Erythroblast (primary cell): ENCODE results near the gene ALKBH7.
"Not testable (repeated sequence)": the region's sequence is repeated elsewhere in the genome, so short reads cannot be mapped to it uniquely, and the experiment has no call there.

Experiments
- DNase-seq, 2 experiments: peaks; one replicate each; lab custom pipeline; 2025; lab: John Stamatoyannopoulos, UW
- GATA1 ChIP-seq: IDR thresholded peaks from 2 replicates; pipeline ENCODE4 v1.6.1; 2011; ENCODE audit warnings: low read depth, mild to moderate bottlenecking, control low read depth, low read length, moderate library complexity
- POLR2A ChIP-seq: IDR thresholded peaks from 2 replicates; pipeline ENCODE4 v1.6.1; 2011; ENCODE audit warnings: mild to moderate bottlenecking, low read length

ALKBH7 gene

DNA sequence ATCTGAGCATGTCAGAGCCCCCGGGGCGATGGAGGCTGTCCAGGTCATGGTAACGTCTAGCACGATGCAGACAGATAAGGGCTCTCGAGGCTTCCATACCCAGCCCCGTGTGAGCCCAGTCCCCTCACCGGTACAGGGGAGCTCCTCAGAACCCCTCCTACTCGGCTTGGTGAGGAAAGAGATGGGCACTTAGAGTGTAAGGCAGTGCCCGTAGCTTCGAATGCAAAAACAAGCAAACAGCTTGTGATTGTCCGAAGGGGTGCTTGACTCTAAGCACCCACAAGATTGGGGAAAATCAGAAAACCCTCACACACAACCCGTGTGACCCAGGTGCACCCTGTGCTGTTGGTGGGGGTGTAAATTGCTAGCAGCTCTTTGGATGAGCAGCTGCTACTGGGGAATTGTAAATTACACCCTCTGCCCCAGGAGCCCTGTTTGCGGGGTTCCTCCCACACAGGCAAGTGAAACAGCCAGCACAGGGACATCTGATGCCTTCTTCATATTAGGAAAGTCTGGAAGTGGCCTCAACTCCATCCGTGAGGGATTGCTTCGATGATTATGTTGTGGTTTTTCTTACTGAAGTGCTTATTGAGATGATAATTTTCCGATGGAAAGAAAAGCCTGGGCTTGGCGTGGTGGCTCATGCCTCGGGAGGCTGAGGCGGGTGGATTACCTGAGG, 4.1 kb downstream of the ALKBH7 start:
- DNase-seq = no peak
- no peak for TF ChIP-seq GATA1
- TF ChIP-seq POLR2A = no peak

DNA sequence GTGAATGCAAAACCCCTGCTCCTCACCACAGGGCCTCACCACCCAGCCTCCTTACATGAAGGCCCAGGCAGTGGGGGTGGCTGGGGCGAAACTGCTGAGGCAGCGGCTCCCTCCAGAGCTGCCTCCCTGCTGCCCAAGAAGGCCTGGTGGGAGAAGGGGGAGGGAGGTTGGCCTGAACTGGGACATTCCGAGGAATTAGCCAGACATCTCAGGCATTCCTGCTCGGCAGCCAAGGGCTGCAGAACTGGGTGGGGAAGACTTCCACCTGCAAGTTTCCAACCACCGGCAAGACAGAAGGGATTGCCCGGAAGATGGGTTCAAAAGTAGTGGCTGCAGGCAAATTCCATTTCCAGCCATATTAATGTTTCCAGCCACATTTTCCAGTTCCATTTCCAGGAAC, 5.4 kb downstream of the ALKBH7 start:
- DNase-seq = no peak
- TF ChIP-seq GATA1 (no peak), POLR2A (no peak)

DNA sequence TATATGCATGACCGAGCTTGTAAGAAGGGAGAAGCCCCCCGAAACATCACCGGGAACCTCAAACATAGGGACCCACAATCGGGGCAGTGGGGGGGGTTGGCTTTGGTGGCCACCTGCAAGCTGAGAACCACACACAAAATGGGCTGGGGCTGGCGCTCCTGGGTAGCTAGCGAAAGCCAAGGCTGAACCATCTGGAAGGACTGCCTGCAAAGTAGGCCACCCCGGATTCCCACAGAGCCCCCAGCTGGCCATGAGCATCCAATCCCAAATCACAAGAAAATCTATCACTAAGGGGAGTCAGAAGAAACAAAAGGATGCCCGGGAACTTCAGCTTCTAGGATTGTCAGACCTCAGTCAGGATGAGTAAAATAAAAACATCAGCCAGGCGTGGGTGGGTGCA, 5.9 kb downstream of the ALKBH7 start:
- TF ChIP-seq POLR2A (no peak), GATA1 (no peak)
- DNase-seq = no peak

DNA sequence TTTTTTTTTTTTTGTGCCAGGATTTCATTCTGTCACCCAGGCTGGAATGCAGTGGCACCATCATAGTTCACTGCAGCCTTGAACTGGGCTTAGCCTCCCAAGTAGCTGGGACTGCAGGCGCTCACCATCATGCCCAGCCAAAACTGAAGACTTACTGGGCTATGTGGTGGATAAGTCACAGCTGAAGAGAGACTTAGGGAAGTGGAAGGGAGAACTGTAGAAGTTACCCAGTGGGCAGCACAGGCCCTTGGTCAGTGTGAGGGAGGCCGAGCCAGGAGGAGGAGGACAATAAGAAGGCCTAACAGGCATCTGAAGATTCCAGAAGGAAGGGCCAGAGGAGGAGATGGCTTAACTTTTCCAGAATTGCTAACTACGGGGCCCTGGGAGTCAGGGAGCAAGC, 7.2 kb downstream of the ALKBH7 start:
- no peak for DNase-seq
- TF ChIP-seq GATA1 (no peak), POLR2A (no peak)

DNA sequence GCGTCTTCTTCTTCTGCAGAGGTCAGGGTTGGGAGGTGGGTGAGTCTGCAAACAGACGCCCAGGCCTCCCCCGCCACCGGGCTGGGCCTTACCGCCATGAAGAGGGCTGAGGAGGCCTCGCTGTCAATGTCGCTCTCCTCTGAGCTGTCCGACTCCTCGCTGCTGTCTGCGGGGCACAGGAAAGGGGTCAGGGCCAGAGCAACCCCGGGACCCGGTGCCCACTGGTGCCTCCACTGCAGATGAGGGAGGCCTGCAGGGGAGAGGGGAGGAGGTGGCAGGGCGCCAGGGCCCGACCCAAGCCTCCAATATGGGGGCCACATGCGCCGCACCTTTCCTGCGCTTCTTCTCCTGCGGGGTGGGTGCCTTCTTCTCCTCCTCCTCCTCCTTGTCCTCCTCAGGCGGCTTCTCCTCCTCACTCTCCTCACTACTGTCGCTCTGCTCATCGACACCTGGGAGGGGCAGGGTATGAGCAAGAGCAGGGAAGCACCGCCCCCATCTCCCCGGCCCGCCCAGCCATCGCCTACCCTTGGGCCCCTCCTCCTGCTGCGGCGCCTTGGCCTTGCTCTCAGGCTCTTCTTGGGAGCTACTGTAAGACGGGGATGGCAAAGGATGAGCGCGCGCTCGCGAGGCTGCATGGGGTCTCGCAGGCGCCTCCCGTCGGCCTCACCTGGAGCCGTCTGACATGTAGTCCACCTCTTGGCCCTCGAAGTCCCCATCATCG, 8.6 kb downstream of the ALKBH7 start:
- no peak for DNase-seq
- TF ChIP-seq GATA1 = no peak
- TF ChIP-seq POLR2A = no peak

DNA sequence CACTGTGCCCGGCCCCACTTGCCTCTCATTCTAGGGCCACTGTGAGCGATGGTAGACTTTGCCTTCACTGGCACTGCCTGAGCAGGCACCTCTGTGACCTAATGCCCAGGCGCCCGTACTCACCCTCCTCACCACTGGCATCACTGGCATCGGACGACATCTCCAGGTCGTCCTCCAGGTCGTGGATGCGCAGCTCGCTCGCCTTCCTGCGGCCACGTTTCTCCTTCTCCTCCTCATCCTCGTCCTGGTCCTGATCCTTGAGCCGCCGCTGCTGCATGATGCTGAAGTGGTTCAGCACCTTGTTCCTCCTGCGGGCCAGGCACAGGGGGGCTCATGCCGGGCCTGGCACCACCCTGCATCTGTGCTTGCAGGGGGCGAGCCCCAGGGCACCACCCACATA, 10.6 kb downstream of the ALKBH7 start:
- no peak for TF ChIP-seq POLR2A
- DNase-seq = no peak

DNA sequence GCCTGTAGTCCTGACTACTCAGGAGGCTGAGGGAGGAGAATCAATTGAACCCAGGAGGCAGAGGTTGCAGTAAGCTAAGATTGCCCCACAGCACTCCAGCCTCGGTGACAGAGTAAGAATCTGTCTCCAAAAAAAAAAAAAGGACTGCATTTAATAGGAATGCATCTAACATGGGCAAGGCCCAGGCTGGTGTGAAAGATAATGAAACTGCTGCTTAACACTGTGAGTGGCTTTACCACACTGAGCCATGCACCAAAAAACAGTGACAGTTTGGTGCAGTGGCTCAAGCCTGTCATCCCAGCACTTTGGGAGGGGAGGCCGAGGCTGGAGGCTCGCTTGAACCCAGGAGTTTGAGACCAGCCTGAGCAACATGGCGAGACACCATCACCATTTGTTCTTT, 11.8 kb downstream of the ALKBH7 start:
- DNase-seq = peak in 1 of 2 experiments; percentile 42

DNA sequence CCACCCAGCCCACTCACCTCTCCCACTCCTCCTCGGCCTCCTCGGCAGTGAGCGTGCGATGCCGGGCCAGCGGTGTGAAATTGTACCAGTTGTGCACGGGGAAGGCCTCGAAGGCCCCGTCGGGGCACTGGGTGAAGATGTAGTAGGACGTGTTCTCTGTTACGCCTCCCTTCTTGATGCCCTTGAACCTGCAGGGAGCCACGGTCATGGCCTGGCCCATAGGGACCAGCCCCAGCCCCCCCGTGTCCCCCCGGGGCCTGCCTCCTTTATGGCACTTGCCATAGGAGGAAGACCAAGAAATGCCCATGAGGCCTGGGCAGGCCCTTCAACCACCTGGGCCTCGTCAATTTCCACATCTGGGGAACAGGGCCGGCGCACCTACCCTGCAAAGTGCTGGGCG, 14.8 kb downstream of the ALKBH7 start:
- TF ChIP-seq POLR2A (no peak), GATA1 (no peak)
- no peak for DNase-seq

More for the DNA sequence above, 11.8 kb downstream of the ALKBH7 start:
- TF ChIP-seq GATA1 (no peak), POLR2A (no peak)

DNA sequence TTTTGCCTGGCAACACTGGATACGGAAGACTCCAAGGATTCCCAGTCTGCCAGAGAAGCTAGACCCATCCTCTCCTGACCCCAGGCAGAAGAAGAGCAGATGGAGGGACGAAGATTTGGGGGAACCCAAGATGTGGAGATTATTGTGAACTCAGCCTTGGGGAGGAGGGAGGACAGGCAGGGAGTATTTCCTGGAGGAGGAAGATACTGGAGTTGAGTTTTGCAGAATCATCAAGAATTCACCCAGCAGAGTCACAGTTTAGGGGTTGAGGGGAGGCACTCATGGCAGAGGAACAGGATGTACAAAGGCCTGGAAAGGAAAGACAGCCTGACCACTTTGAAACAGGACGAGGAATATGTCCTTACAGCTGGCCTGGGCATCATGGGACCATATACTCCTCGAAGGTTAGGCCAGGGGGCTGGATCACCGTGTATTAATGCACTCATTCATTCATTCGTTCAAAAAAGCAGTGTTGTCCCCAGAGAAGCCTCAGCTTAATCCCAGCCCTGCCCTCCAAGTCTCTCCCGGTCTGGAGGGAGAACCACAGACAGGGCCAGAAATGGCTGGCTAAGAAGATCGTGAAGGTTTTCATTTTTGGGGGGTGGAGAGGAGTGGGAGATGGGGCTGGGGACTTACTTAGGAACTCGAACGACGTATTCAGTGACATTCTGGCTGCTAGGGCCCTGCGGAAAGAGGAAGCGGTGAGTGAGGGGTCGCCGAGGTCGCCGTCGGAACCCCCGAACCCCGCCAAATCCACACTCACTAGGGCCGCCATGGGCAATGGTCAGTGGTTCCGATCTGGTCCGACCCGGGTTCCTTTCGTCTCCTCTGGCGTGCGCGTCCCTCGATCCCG, 19.9 kb downstream of the ALKBH7 start:
- TF ChIP-seq GATA1 (no peak), POLR2A (no peak)
- no peak for DNase-seq

DNA sequence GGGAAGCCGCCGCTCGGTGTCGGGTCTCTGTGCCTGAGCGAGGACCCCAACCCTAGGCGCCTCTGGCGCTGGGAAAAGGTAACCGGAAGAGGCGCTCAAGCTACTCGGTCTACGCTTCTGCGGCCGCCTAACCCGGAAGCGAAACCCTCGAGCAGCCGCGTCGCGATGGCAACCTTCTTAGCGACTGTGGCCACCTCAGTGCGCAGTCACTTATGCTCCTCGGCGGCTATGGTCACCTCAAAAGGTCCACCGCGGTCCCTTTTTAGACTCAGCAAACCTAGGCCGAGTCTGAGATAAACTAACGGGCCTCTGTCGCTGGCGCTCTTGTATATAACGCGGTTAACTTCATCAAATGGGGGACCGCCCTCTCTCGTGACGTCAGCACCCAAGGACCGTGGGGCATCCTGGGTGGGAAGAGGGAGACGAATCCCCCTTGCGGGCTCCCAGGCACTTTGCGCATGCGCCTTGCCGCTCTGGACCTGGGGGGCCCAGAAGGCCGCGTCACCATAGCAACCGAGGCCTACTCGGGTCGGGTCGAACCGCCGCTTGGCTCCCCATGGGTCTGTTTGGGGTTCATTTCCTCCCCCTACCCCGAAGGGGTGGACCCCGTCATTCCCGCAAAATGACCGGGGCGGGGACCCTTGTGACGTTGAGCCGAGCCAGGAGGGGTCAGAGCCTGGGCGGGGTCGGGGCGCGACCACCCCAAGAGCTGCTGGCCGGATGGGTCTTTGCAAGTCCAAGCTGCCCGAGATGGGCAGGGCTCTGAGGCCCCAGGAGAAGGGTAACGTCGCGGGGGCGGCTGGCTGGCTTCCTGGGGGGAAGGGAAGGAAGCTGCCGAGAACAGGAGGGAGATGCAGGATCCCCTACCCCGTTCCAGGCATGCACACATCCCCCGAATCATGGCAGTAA, 20.7 kb downstream of the ALKBH7 start, which contains the start of gene GTF2F1:
GTF2F1 (minus strand) TSS at position 91 of the 909 bp plus-strand sequence. CDS start 169 bp downstream, outside the sequence.
- peak; percentile 94 to 95 for DNase-seq
- no peak for TF ChIP-seq GATA1
- peak; percentile 74 for TF ChIP-seq POLR2A

DNA sequence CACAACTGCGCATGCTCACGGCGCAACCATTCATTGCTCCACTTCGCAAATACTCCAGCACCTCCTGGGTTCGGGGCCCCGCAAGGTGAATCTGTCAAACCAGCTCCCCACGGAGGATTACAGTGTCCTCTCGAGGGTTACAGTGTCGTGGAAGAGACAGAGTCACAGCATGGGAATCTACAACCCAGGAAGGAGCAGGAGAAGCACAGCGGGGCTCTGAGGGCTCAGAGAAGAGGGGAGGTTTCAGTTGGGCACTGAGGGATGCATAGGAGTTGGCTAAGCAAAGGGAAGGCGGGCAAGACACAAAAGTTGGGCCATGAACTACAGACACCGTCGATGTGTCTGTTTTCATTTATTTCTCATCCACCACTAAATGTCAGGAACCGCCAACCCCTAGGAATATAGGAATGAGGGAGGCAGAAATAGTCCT, 21.4 kb downstream of the ALKBH7 start:
- DNase-seq = no peak
- no peak for TF ChIP-seq POLR2A
- no peak for TF ChIP-seq GATA1

DNA sequence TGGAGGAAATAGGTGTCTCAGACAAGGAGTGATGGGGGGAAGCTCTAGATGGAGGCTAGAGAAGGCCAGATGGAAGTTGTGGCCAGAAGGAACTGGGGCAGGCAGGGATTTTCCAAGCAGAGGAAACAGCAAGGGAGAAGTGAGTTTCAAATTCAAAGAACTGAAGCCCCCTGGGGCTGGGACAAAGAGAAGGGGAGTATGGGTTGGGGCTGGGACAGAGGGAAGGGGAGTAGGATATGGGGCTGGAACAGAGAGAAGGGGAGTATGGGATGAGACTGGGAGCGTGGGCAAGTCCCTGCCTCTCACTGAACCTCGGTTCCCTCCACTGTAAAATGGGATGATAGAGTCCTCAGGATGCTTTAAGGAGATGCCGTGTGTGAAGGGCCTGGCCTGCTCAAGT, 22.2 kb downstream of the ALKBH7 start:
- TF ChIP-seq GATA1 (no peak), POLR2A (no peak)
- DNase-seq = no peak

DNA sequence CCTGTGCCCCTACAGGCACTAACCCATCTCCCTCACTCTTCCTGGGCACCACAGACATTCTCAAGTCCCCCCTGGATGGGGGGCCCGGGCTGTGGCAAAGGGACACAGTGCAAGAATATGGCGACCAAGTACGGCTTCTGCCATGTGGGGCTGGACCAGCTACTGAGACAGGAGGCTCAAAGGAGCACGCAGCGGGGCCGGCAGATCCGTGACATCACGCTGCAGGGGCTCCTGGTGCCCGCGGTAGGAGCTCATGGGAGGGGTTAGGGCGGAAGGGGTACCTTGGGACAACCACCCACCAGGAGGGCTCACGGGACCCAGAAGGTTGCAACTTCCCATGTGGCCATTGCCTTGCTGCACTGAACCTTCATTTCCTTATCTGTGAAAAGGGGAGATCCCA, 23.7 kb downstream of the ALKBH7 start:
- no peak for TF ChIP-seq POLR2A
- no peak for TF ChIP-seq GATA1
- DNase-seq = no peak

DNA sequence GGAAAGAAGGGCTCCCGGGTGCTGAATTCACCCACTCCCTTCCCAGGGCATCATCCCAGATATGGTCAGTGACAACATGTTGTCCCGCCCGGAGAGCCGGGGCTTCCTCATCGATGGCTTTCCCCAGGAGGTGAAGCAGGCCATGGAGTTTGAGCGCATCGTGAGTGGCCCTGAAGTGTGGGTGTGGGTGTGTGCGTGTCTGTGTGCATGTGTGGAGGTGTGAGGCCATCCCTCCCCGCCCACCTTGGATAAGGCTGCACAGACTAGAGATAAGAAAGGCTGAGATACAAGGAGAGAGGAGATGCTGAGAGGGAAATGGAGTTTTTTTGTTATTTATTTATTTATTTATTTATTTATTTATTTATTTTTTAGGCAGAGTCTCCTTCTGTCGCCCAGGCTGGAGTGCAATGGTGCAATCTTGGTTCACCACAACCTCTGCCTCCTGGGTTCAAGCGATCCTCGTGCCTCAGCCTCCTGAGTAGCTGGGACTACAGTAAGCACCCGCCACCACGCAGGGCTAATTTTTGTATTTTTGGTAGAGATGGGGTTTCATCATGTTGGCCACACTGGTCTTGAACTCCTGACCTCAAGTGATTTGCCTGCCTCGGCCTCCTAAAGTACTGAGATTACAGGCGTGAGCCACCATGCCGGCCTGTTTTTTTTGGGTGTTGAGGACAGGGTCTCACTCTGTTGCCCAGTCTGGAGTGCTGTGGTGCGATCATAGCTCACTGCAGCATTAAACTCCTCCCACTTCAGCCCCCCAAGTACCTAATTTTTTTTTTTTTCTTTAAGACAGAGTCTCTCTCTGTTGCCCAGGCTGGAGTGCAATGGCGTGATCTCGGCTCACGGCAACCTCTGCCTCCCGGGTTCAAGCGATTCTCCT, 27.7 kb downstream of the ALKBH7 start:
- not testable (repeated sequence) for DNase-seq
